Cortex of kidney (tissue), 1 donor: Measurements from ENCODE around the gene SNAI3.

Experiments
- DNase-seq: peaks from one replicate; lab custom pipeline; 2025; lab: John Stamatoyannopoulos, UW

Gene SNAI3

GRCh38 chr16:88705801-88706228, 19.5 kb upstream of the SNAI3 start:
- no peak for DNase-seq

GRCh38 chr16:88705076-88705684, 18.9 kb upstream of the SNAI3 start:
- no peak for DNase-seq

- no peak for DNase-seq
Observed at GRCh38 chr16:88703486-88704309, 17.4 kb upstream of the SNAI3 start.

GRCh38 chr16:88702371-88703210, 16.3 kb upstream of the SNAI3 start:
- no peak for DNase-seq

GRCh38 chr16:88701581-88702370, 15.5 kb upstream of the SNAI3 start:
- DNase-seq, result no peak

GRCh38 chr16:88700636-88701482, 14.6 kb upstream of the SNAI3 start:
- DNase-seq, result no peak

- DNase-seq, result no peak
Observed at GRCh38 chr16:88700322-88700635, 14.0 kb upstream of the SNAI3 start.

GRCh38 chr16:88699180-88699579, 12.9 kb upstream of the SNAI3 start:
- DNase-seq, result no peak

- DNase-seq, result no peak
Observed at GRCh38 chr16:88698646-88699045, 12.3 kb upstream of the SNAI3 start.

- DNase-seq, result no peak
Observed at GRCh38 chr16:88697831-88698615, 11.7 kb upstream of the SNAI3 start.

GRCh38 chr16:88697116-88697830, 11.0 kb upstream of the SNAI3 start:
- no peak for DNase-seq

- no peak for DNase-seq
Observed at GRCh38 chr16:88696441-88696840, 10.1 kb upstream of the SNAI3 start.

- DNase-seq, result no peak
Observed at GRCh38 chr16:88695753-88696152, 9.4 kb upstream of the SNAI3 start.

GRCh38 chr16:88695218-88695617, 8.9 kb upstream of the SNAI3 start:
- no peak for DNase-seq

- no peak for DNase-seq
Observed at GRCh38 chr16:88694221-88695087, 8.1 kb upstream of the SNAI3 start.

- no peak for DNase-seq
Observed at GRCh38 chr16:88693420-88694177, 7.3 kb upstream of the SNAI3 start.

GRCh38 chr16:88692861-88693260, 6.6 kb upstream of the SNAI3 start:
- no peak for DNase-seq
